ENCODE data around the gene METTL27.

- TF ChIP-seq TEAD1 (CRISPR knock-in tag; IDR thresholded peaks at IDR 0.05) (no peak), ARID4B (CRISPR knock-in tag; IDR thresholded peaks at IDR 0.05; ENCODE audit: borderline replicate concordance) (no peak)
These were observed 19.8 kb downstream of the METTL27 start for GRCh38 chr7:73822319-73823173.

All from WTC11 (cell line).